HL-60 (cell line): Measurements from ENCODE around the gene SPON1.

Experiments used
- POLR2AphosphoS5 ChIP-seq: IDR thresholded peaks from 2 replicates; pipeline ENCODE4 v1.6.1; 2012; ENCODE audit warnings: low read depth
- TF ChIP-seq, protein P1 (sequence below): IDR thresholded peaks from one replicate; pipeline ENCODE4 v1.5.1; 2011; ENCODE audit warnings: low read length, control low read depth, inconsistent platforms; ENCODE audit not compliant: insufficient read depth
- TF ChIP-seq, protein P2 (sequence below): IDR thresholded peaks from 2 replicates; pipeline ENCODE4 v1.6.1; 2012; ENCODE audit warnings: low read depth; ENCODE audit not compliant: insufficient replicate concordance

DNA sequence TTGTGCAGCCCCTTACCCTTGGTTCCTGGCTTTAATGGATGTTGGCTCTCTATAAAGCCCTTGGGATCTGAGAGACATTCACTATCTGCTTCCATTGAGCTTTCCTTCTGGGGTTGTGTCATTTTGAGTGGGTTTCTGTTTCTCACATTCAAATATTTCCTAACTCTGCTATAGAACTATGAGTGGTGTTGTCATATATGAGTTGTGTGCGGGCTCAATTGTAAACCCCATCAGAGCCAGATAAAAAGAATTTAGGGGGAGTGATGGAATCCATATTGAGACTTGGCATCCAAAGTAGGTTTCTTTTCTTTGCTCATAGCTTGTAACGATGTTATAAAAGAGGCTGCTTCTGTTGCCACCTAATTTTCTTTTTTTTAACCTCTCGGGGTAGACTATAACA, 41.8 kb upstream of the SPON1 start:
- TF ChIP-seq, protein P1, sequence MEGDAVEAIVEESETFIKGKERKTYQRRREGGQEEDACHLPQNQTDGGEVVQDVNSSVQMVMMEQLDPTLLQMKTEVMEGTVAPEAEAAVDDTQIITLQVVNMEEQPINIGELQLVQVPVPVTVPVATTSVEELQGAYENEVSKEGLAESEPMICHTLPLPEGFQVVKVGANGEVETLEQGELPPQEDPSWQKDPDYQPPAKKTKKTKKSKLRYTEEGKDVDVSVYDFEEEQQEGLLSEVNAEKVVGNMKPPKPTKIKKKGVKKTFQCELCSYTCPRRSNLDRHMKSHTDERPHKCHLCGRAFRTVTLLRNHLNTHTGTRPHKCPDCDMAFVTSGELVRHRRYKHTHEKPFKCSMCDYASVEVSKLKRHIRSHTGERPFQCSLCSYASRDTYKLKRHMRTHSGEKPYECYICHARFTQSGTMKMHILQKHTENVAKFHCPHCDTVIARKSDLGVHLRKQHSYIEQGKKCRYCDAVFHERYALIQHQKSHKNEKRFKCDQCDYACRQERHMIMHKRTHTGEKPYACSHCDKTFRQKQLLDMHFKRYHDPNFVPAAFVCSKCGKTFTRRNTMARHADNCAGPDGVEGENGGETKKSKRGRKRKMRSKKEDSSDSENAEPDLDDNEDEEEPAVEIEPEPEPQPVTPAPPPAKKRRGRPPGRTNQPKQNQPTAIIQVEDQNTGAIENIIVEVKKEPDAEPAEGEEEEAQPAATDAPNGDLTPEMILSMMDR: no peak
- TF ChIP-seq POLR2AphosphoS5: no peak
- TF ChIP-seq, protein P2, sequence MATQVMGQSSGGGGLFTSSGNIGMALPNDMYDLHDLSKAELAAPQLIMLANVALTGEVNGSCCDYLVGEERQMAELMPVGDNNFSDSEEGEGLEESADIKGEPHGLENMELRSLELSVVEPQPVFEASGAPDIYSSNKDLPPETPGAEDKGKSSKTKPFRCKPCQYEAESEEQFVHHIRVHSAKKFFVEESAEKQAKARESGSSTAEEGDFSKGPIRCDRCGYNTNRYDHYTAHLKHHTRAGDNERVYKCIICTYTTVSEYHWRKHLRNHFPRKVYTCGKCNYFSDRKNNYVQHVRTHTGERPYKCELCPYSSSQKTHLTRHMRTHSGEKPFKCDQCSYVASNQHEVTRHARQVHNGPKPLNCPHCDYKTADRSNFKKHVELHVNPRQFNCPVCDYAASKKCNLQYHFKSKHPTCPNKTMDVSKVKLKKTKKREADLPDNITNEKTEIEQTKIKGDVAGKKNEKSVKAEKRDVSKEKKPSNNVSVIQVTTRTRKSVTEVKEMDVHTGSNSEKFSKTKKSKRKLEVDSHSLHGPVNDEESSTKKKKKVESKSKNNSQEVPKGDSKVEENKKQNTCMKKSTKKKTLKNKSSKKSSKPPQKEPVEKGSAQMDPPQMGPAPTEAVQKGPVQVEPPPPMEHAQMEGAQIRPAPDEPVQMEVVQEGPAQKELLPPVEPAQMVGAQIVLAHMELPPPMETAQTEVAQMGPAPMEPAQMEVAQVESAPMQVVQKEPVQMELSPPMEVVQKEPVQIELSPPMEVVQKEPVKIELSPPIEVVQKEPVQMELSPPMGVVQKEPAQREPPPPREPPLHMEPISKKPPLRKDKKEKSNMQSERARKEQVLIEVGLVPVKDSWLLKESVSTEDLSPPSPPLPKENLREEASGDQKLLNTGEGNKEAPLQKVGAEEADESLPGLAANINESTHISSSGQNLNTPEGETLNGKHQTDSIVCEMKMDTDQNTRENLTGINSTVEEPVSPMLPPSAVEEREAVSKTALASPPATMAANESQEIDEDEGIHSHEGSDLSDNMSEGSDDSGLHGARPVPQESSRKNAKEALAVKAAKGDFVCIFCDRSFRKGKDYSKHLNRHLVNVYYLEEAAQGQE: no peak
